Measurements from ENCODE around the gene OR2H1.

The OR2H1 gene

DNA sequence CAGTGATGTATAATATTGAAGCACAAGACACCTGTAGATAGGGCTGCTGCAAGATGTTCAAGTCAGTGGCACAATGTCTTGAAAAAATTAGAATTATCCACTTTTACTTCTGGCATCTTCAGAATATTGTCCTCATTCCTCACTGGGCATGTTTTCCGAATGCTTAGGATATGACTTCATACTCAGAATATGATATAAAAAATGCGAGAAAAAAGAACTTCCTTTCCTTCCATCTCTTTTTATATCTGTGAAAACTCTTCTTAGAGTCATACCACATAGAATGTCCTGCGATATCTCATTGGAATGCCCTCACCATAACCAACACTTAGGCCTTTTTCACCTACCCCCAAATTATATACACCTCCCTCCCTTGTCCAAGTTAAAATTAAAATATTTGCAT lies 26.2 kb downstream of the OR2H1 start:
- no peak overlapping the region for H3K4me3 ChIP-seq (ENCODE audit: low read length)
- DNase-seq (ENCODE audit: low read depth) = no peak
- TF ChIP-seq, protein P1, sequence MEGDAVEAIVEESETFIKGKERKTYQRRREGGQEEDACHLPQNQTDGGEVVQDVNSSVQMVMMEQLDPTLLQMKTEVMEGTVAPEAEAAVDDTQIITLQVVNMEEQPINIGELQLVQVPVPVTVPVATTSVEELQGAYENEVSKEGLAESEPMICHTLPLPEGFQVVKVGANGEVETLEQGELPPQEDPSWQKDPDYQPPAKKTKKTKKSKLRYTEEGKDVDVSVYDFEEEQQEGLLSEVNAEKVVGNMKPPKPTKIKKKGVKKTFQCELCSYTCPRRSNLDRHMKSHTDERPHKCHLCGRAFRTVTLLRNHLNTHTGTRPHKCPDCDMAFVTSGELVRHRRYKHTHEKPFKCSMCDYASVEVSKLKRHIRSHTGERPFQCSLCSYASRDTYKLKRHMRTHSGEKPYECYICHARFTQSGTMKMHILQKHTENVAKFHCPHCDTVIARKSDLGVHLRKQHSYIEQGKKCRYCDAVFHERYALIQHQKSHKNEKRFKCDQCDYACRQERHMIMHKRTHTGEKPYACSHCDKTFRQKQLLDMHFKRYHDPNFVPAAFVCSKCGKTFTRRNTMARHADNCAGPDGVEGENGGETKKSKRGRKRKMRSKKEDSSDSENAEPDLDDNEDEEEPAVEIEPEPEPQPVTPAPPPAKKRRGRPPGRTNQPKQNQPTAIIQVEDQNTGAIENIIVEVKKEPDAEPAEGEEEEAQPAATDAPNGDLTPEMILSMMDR (IDR thresholded peaks at IDR 0.05; ENCODE audit: insufficient read depth, low read depth, low read length, missing control alignments) = no peak

DNA sequence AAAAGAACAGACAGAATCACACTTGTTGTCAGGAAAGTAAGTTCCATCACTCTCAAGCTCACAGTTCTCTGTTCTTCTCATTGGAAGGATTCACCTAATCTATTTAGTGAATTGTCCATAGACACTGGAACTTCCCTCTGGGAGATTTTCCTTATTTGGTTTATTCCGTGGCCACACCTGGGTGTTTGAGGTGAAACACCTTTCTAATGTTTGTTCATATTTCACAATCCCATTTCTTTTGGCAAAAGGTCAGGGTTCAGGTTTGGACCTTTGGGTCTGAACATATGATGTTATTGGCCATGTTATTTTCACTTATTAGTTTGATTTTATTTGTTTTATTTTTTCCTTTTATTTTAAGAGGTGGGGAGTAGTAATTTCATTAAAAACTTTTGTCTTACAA lies 26.8 kb downstream of the OR2H1 start:
- no peak overlapping the region for H3K4me3 ChIP-seq (ENCODE audit: low read length)
- TF ChIP-seq, protein P1 (IDR thresholded peaks at IDR 0.05; ENCODE audit: insufficient read depth, low read depth, low read length, missing control alignments) = no peak
- no peak for DNase-seq (ENCODE audit: low read depth)

DNA sequence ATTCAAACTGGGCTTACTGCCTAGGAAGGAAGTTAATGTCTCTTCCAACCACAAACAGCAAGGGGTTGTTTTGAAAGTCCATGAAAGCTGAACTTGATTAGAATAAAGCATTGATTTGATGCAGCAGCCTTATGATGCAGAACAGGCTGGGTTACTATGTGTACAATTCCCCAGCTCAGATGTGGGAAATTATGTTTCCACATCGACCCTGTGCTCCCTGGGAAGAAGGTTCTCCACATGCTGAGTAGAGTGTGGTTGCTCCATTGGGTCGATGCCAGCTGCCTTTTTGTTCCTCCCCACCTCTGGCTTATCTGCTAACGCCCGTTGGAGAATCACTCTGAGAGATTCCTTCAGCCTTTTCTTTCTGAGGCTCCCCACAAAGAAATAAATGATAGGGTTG lies 29.6 kb downstream of the OR2H1 start:
- DNase-seq (ENCODE audit: low read depth) = no peak
- TF ChIP-seq, protein P1 (IDR thresholded peaks at IDR 0.05; ENCODE audit: insufficient read depth, low read depth, low read length, missing control alignments) = no peak
- H3K4me3 ChIP-seq (ENCODE audit: low read length) = no peak overlapping the region

DNA sequence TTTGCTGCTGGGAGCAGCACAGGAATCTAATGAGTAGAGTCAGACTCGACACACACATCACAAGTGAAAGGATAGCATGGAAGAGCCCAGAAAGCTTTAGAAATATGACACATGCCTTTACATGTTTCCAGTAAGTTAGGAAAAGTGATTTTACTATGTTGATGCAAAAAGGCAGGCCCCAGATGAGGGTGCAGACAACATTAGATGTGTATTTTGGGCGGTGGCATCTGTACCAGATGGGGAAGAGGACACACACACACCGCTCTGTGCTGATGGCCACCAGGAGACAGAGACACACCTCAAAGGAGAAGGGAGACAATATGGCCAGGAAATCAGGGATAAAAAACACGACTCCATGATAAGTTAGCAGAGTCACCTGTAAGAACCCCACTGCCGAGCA lies 30.2 kb downstream of the OR2H1 start:
- H3K4me3 ChIP-seq (ENCODE audit: low read length) = no peak overlapping the region
- TF ChIP-seq, protein P1 (IDR thresholded peaks at IDR 0.05; ENCODE audit: insufficient read depth, low read depth, low read length, missing control alignments) = no peak
- DNase-seq (ENCODE audit: low read depth) = no peak

DNA sequence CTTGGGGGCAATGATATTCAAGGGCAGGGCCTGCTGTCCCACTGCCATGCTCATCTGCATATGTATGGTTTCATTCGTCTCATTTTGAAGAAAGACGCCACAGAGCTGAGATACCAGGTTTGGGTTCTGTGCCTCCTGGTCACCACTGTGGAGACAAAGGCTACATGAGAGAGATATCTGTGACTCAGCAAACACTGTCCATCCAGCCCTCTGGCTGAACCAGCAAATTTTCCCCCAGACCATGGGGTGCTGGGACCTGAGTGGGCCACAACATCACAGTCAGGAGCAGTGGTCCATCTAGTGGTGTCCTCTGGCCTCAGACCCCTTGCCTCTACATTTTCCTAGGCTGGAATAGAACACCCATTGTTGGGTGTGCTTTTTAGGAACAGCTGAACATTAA lies 30.7 kb downstream of the OR2H1 start, which contains the start of gene MAS1L:
MAS1L (minus strand) TSS at position 297 of the 400 bp plus-strand sequence; CDS start at position 243, 54 bp downstream.
- no peak within 1 kb of the TSS for H3K4me3 ChIP-seq (ENCODE audit: low read length)
- DNase-seq (ENCODE audit: low read depth) = no peak
- TF ChIP-seq, protein P1 (IDR thresholded peaks at IDR 0.05; ENCODE audit: insufficient read depth, low read depth, low read length, missing control alignments) = no peak

DNA sequence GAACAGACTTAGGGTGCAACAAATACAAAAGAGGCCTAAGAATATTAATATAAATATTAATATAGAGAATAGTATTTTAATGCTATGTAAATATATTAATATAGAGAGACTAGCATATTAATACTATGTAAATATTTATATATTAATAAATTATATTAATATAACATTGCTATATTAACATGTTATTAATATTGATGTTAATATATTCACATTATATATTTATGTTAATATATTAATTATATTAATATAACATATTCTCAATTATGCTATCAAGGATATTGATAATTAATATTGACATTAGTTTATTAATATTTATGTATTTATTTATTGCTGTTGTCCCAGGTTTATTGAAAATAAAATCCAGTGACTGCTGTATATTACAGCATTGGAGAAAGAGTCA lies 31.9 kb downstream of the OR2H1 start:
- DNase-seq (ENCODE audit: low read depth) = no peak
- H3K4me3 ChIP-seq (ENCODE audit: low read length) = no peak overlapping the region
- TF ChIP-seq, protein P1 (IDR thresholded peaks at IDR 0.05; ENCODE audit: insufficient read depth, low read depth, low read length, missing control alignments) = no peak

DNA sequence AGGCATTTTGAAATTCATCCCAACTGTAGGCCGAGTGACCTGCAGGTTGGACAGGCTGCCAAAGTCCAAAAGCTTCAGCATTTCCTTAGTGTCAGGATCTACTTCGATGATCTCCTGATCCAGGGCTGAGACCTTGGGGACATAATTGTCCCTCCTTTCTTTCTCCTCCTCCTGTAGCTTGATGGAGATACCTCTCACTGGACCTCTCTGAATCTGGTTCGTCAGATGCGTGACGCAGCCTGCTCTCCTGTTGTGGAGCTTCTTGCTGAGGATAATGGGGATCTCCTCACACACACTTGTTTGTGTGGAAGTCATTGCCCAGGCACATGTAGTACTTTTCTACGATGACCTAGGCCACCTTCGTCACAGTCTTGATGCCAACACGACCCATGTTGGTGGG lies 32.3 kb downstream of the OR2H1 start:
- TF ChIP-seq, protein P1 (IDR thresholded peaks at IDR 0.05; ENCODE audit: insufficient read depth, low read depth, low read length, missing control alignments) = no peak
- no peak overlapping the region for H3K4me3 ChIP-seq (ENCODE audit: low read length)
- DNase-seq (ENCODE audit: low read depth) = no peak
